Upper lobe of left lung (tissue), 4 donors: ENCODE data around the gene GDPD1.

Source experiments
- POLR2A ChIP-seq, 4 donors: fragments of 450-650 bp; IDR thresholded peaks; one replicate each; pipeline ENCODE4 v1.5.1; 2016 to 2017; ENCODE audit warnings: antibody characterized with exemption in 4 of 4, mild to moderate bottlenecking in 2 of 4
- POLR2AphosphoS5 ChIP-seq, 2 donors: sonication (generic); formaldehyde crosslinking; IDR thresholded peaks; one replicate each; pipeline ENCODE4 v1.5.1; 2017; ENCODE audit warnings: antibody characterized with exemption in 2 of 2
- TF ChIP-seq, protein P1 (sequence below), 6 experiments: fragments of 450-650 bp in 4 of 6; fragments of 200-600 bp in 2 of 6; sonication (generic) in 2 of 6; IDR thresholded peaks; one replicate each; pipeline ENCODE4 v1.5.1; 2016 to 2019; ENCODE audit warnings: antibody characterized with exemption in 6 of 6

DNA sequence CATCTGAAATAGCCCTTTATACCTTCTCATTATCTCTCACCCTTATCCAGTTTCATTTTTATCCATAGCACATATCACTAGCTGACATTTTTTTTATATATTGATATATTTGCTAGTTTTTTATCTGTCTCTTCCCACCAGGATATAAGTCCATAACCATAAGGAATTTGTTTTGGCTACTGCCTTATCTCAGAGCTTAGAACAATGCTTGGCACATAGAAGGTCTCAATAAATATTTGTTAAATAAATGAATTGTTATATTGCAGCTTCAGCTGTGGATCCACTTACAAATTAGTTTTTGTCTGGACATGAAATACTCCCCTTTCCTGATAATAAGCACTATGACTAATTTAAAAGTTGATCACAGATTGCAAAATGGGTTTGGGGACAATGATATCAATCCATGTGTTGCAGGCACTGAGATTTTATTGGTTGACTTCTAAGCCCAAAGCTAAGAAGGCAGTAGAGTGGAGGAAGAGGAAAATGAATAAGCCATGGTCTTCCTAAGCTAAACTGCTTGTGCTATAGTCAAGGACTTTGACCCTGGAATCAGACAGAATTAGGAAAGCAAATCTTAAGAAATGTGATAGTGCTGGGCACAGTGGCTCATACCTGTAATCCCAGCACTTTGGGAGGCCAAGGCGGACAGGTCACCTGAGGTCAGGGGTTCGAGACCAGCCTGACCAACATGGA, 79.2 kb downstream of the GDPD1 start:
- no peak for TF ChIP-seq POLR2A (IDR thresholded peaks at IDR 0.05)
- no peak for TF ChIP-seq POLR2AphosphoS5 (IDR thresholded peaks at IDR 0.05)
- TF ChIP-seq, protein P1, sequence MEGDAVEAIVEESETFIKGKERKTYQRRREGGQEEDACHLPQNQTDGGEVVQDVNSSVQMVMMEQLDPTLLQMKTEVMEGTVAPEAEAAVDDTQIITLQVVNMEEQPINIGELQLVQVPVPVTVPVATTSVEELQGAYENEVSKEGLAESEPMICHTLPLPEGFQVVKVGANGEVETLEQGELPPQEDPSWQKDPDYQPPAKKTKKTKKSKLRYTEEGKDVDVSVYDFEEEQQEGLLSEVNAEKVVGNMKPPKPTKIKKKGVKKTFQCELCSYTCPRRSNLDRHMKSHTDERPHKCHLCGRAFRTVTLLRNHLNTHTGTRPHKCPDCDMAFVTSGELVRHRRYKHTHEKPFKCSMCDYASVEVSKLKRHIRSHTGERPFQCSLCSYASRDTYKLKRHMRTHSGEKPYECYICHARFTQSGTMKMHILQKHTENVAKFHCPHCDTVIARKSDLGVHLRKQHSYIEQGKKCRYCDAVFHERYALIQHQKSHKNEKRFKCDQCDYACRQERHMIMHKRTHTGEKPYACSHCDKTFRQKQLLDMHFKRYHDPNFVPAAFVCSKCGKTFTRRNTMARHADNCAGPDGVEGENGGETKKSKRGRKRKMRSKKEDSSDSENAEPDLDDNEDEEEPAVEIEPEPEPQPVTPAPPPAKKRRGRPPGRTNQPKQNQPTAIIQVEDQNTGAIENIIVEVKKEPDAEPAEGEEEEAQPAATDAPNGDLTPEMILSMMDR (IDR thresholded peaks at IDR 0.05) = no peak
